ENCODE measurements around the gene TOB1. TPM values are rescaled to one million over a fixed set of nuclear protein-coding genes. Genes with fewer than 3 reads are reported as not detected.

The TOB1 gene
- total and polyA plus RNA-seq, 8 donors = 30.1 to 346 (median 80.0) TPM

DNA sequence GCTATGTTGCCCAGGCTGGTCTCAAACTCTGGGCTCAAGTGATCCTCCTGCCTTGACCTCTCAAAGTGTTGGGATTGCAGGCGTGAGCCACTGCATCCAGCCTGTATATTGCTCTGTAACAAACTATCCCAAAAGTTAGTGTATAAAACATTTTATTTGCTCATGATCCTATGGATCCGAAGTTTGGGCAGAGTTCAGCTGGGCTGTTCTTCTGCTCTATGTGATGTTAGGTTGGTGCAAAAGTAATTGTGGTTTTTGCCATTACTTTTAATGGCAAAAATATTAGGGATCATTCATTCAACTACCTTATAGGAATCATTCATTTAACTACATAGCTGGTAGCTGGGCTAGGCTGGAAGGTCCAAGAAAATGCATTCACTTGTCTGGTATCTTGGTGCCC is 43.6 kb downstream of the TOB1 start:
- WGBS, 5 donors = 86 to 98% (median 93%) methylated on average over 2 of the region's 2 CpGs
- Histone ChIP-seq H3K36me3 (no peaks in the 10 kb centered on the region), H3K9me3 (peaks cover 0 to 5% (median 0%) of the 10 kb centered on the region in 4 donors), H3K4me3 (no peak overlapping the region), H3K4me1 (peaks cover 0 to 4% (median 2%) of the 10 kb centered on the region in 4 donors), H3K27me3 (peaks cover 0 to 5% (median 0%) of the 10 kb centered on the region in 3 donors), H3K27ac (no peak overlapping the region)
- intact Hi-C loops (cut with DNase I; ENCODE audit: low total_unique reads) = no loop called here
- DNase-seq = no peak
- TF ChIP-seq POLR2A (IDR thresholded peaks at IDR 0.05) (no peak), POLR2AphosphoS5 (IDR thresholded peaks at IDR 0.05) (no peak)

GRCh38 chr17:50820651-50821050 is 45.5 kb downstream of the TOB1 start:
- H3K27me3 ChIP-seq = peaks cover 0 to 13% (median 0%) of the 10 kb centered on the region in 3 donors
- WGBS, 5 donors = 80 to 89% (median 86%) methylated on average over 10 of the region's 10 CpGs
- intact Hi-C loops (cut with DNase I; ENCODE audit: low total_unique reads) = no loop called here
- H3K27ac ChIP-seq = no peak overlapping the region
- H3K4me3 ChIP-seq = no peak overlapping the region
- no peaks in the 10 kb centered on the region for H3K36me3 ChIP-seq
- peaks cover 6 to 11% (median 9%) of the 10 kb centered on the region in 4 donors for H3K4me1 ChIP-seq
- H3K9me3 ChIP-seq = peaks cover 0 to 5% (median 0%) of the 10 kb centered on the region in 4 donors
- TF ChIP-seq CTCF (IDR thresholded peaks at IDR 0.05) = no peak
- no peak for TF ChIP-seq POLR2A (IDR thresholded peaks at IDR 0.05)
- no peak for TF ChIP-seq EP300 (IDR thresholded peaks at IDR 0.05)
- no peak for TF ChIP-seq POLR2AphosphoS5 (IDR thresholded peaks at IDR 0.05)
- no peak for DNase-seq

GRCh38 chr17:50818921-50819657 is 47.1 kb downstream of the TOB1 start:
- Histone ChIP-seq H3K36me3 (no peaks in the 10 kb centered on the region), H3K27me3 (peaks cover 0 to 13% (median 0%) of the 10 kb centered on the region in 3 donors), H3K27ac (no peak overlapping the region), H3K9me3 (peaks cover 0 to 5% (median 0%) of the 10 kb centered on the region in 4 donors), H3K4me1 (peaks cover 6 to 11% (median 9%) of the 10 kb centered on the region in 4 donors), H3K4me3 (no peak overlapping the region)
- WGBS, 5 donors = 65 to 70% (median 67%) methylated on average over 6 of the region's 6 CpGs
- intact Hi-C loops (cut with DNase I; ENCODE audit: low total_unique reads) = no loop called here
- no peak for TF ChIP-seq EP300 (IDR thresholded peaks at IDR 0.05)
- no peak for TF ChIP-seq POLR2A (IDR thresholded peaks at IDR 0.05)
- TF ChIP-seq POLR2AphosphoS5 (IDR thresholded peaks at IDR 0.05) = no peak
- no peak for TF ChIP-seq CTCF (IDR thresholded peaks at IDR 0.05)
- no peak for DNase-seq

GRCh38 chr17:50818261-50818660 is 47.9 kb downstream of the TOB1 start:
- H3K36me3 ChIP-seq = no peaks in the 10 kb centered on the region
- intact Hi-C loops (cut with DNase I; ENCODE audit: low total_unique reads) = no loop called here
- H3K27me3 ChIP-seq = peaks cover 0 to 13% (median 0%) of the 10 kb centered on the region in 3 donors
- no peak overlapping the region for H3K27ac ChIP-seq
- 89 to 94% (median 92%) methylated on average over 4 of the region's 4 CpGs for WGBS, 5 donors
- no peak overlapping the region for H3K4me3 ChIP-seq
- DNase-seq = no peak
- H3K9me3 ChIP-seq = peaks cover 0 to under 1% (median 0%) of the 10 kb centered on the region in 4 donors
- TF ChIP-seq POLR2A (IDR thresholded peaks at IDR 0.05) = no peak
- TF ChIP-seq CTCF (IDR thresholded peaks at IDR 0.05) = no peak
- no peak for TF ChIP-seq EP300 (IDR thresholded peaks at IDR 0.05)
- TF ChIP-seq POLR2AphosphoS5 (IDR thresholded peaks at IDR 0.05) = no peak
- peaks cover 6 to 11% (median 9%) of the 10 kb centered on the region in 4 donors for H3K4me1 ChIP-seq

- Histone ChIP-seq H3K27ac (no peak overlapping the region), H3K4me1 (peaks cover 6 to 11% (median 9%) of the 10 kb centered on the region in 4 donors), H3K36me3 (no peaks in the 10 kb centered on the region), H3K27me3 (peaks cover 0 to 13% (median 0%) of the 10 kb centered on the region in 3 donors), H3K4me3 (no peak overlapping the region), H3K9me3 (no peaks in the 10 kb centered on the region)
- 38 to 58% (median 47%) methylated on average over 7 of the region's 7 CpGs for WGBS, 5 donors
- intact Hi-C loops (cut with DNase I; ENCODE audit: low total_unique reads) = no loop called here
- TF ChIP-seq POLR2AphosphoS5 (IDR thresholded peaks at IDR 0.05) (no peak), CTCF (IDR thresholded peaks at IDR 0.05) (no peak), POLR2A (IDR thresholded peaks at IDR 0.05) (no peak), EP300 (IDR thresholded peaks at IDR 0.05) (no peak)
- no peak for DNase-seq
These were observed 48.3 kb downstream of the TOB1 start for GRCh38 chr17:50817838-50818237.

All from stomach (tissue), 9 donors.